ENCODE measurements around the gene ZFP37. TPM values are rescaled to one million over a fixed set of nuclear protein-coding genes. Genes with fewer than 3 reads are reported as not detected.
A peak's percentile ranks its signal among the peaks of the same experiment; 100 is the strongest.
"Not testable (repeated sequence)": the region's sequence is repeated elsewhere in the genome, so short reads cannot be mapped to it uniquely, and the experiment has no call there.

Gene ZFP37
- total RNA-seq, result 0.64 and 1.1 TPM in 2 replicates

DNA sequence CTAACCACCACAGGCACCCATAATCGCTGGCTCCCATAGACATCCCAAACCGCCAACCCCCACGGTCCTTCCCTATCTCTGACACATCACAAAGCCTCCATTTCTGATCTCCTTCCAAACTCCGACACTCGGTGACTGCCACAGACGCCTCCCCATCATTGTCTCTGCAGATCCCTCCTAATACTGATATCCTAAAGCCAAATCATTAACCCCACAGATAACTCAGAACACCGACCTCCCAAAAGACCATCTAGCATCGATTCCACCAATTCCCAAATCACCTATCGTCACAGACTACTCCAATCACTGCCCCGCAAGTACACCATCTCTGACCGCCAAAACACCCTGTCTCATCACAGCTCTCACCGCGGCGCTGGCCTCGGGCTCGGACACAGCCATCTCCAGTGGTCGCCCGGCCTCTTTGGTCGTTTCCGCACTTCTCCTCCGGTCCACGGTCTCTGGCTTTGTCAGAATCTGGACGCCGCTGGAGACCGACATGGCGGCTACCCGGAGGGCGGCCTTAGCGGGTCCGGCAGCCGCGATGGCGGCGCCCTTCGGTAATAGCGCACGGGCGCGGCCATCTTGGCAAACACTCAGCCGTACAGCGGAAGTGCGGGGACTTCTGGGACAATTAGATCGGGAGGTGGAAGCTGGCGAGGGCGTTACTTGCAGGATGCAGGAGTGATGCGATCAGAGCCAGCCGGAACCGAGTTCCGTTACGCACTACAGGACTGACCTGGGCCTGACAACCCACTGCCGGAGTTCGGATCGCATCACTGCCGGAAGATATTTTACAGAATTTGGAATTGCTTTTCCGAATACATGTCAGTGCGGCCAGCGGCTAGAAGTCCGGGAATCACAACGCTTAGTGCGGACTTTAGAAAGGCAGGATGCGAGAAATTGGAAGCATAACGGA lies at the start of gene ZFP37:
Gene ZFP37 (minus strand): TSS at position 534 of the 916 bp plus-strand sequence. CDS start 36 bp downstream, at position 498.
- DNase-seq (ENCODE audit: extremely low read depth, low read depth, low spot score), result peak; percentile 74

DNA sequence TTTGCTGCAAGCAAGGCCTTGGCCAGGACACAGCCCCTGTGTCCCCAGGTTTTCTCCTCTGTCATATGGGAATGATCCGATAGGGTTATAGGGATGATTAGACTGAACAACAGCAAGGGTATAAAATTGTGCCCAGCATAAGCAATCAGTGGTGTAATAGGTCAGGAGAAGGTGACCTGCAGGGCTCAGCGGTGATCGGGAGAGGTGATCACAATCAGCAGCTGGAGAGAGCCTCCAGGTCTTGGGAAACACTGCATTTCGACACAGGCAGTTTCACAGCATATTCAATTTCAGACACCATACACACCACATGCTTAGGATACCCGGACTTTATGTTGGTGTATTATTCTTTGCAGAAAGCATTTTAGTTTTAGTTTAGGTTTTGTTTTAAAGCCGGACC lies 48.8 kb upstream of the ZFP37 start:
- not testable (repeated sequence) for DNase-seq (ENCODE audit: extremely low read depth, low read depth, low spot score)

DNA sequence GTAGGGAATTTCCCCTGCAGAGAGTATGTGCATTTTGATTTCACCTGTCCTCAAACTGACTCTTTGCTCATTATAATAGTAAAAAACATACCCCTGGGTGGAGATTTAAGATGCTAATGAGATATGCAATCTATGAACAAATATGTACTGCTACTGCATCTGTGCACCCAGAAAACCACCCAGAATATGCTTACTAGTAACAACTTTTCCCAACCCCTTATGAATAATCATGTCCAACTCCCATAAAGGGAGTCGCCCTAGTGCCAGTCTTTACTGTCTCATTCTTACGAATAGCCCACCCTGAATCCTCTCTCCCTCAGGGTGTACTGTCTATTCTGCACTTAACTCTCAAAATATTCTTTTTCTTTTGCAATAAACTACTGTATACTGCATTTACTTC lies 39.0 kb upstream of the ZFP37 start:
- no peak for DNase-seq (ENCODE audit: extremely low read depth, low read depth, low spot score)

DNA sequence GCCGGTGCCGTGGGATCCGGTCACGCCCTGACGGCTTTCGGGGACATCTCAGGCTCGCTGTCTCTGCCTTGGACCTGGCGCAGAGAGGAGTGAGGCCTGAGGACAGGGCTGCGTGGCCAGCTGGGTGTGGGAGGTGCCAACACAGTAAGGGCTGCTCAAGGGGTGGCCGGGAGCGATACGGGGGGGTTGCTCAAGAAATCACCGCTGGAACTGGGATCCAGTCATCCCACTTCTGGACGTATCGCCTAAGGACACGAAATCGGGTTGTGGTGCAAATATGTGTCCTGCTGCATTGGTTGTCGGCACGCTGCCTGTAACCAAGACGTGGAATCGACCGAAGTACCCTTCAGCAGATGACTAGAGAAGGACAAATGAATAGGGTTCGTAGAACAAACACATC lies 33.4 kb upstream of the ZFP37 start:
- DNase-seq (ENCODE audit: extremely low read depth, low read depth, low spot score), result not testable (repeated sequence)

- not testable (repeated sequence) for DNase-seq (ENCODE audit: extremely low read depth, low read depth, low spot score)
These were observed 32.6 kb upstream of the ZFP37 start for GRCh38 chr9:113089143-113089505.

DNA sequence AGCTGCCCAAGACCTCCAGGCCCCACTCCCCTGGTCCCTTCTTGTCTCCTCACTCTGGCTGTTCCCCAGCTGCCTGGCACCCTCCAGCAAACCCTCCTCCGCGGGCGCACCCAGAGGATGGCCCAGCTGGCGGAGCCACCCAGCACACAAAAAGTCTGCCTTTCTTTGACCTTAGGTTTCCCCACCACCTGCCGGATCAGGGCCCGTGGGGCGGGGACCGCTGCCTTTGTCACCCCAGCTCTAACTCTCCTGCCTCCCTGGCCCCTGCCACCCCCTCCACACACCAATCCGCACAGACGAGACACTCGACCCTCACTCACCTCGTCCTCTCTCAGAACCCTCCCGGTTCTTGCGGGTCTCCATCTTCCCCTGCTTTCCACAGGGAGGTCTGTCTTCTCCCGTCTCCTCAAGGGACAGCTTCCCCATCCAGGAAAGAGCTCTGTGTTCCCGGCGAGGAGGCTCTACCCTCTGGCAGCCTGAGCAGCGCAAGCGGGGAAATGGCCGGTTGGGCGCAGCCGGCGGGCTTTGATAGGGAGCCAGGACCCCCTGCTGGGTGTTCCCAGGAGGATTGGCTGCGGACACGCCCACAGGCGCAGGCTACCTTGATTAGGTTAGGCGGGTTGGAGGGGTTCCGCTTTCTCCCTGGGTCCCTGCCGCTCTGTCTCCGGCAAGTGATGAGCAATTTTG lies 32.1 kb upstream of the ZFP37 start:
- not testable (repeated sequence) for DNase-seq (ENCODE audit: extremely low read depth, low read depth, low spot score)

DNA sequence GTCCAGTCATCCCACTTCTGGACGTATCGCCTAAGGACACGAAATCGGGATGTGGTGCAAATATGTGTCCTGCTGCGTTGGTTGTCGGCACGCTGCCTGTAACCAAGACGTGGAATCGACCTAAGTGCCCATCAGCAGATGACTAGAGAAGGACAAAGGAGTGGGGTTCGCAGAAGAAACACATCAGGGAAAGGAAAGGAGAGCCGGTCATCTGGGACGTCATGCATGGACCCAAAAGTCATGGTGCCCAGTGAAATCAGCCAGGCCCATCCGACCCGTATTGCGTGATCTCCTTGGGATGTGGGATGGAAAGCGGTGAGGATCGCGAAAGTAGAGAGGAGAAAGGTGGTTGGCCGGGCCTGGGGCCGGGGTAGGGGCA lies 6.4 kb upstream of the ZFP37 start:
- not testable (repeated sequence) for DNase-seq (ENCODE audit: extremely low read depth, low read depth, low spot score)

GRCh38 chr9:113062256-113062931 lies 5.9 kb upstream of the ZFP37 start:
- DNase-seq (ENCODE audit: extremely low read depth, low read depth, low spot score), result not testable (repeated sequence)

- DNase-seq (ENCODE audit: extremely low read depth, low read depth, low spot score), result not testable (repeated sequence)
These were observed 4.7 kb upstream of the ZFP37 start for GRCh38 chr9:113061072-113061850.

DNA sequence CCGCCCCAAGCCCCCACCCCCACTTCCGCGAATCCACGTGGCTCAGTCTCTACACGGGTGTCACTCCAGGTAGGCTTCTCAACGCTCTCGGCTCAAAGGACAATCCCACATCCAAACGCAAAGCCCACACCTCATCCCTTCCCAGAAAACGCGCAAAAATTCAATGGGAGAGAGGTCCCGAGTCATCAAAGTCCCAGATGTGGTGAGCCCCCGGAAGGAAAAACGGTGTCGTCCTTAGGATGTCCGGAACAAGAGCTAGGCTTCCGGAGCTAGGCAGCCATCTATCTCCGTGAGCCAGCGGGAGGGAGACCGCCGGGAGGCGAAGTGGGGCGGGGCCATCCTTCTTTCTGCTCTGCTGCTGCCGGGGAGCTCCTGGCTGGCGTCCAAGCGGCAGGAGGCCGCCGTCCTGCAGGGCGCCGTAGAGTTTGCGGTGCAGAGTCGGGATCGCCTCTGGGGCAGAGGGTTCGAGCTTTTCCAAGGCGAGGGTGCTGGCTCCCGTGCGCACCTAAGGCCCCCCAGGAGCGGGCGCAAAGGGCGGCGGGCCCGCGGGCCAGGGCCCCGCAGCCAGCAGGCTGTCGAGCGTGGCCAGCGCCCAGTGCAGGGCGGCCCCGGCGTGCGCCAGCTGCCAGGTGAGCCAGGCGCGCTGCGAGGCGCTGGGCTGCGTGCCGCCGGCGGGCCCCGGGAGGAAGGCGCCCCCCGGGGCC lies 3.2 kb upstream of the ZFP37 start:
- DNase-seq (ENCODE audit: extremely low read depth, low read depth, low spot score), result not testable (repeated sequence)

DNA sequence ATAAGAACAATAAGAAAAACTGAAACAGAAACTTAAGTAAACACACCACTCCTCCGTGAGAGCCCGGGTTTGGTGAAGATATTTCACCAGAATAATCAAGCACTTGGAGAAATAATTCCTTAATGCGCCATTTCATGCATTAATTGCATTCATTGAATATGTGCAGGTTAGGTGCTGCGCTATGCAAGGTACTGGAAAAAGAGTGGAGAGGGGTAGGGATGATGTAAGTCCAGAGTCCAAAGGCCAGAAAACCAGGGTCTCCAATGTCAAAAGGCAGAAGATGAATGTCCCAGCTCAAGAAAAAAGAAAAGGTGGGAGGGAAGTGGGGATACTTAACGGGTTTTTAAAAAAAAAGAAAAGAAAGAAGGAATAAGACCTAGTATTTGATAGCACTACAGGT lies 669 bp upstream of the ZFP37 start:
- DNase-seq (ENCODE audit: extremely low read depth, low read depth, low spot score), result no peak

DNA sequence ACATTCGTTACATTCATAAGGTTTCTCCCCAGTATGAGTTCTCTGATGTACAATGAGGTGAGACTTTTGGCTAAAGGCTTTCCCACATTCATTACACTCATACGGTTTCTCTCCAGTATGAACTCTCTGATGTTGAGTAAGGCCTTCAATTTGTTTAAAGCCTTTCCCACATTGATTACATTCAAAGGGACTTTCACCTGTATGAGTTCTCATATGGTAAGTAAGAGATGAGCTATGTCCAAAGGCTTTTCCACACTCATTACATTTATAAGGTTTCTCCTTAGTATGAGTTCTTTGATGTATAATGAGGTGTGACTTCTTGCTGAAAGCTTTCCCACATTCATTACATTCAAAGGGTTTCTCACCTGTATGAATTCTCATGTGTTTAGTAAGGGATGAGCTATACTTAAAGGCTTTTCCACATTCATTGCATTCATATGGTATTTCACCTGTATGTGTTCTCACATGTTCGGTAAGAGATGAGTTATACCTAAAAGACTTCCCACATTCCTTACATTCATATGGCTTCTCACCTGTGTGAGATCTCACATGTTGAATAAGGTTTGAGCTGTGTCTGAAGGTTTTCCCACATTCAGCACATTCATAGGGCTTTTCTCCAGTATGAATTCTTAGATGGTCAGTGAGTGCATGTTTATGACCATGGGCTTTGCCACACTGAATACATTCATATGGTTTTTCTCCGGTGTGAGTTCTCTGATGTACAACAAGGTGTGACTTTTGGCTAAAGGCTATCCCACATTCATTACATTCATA lies 13.5 kb downstream of the ZFP37 start:
- DNase-seq (ENCODE audit: extremely low read depth, low read depth, low spot score), result peak; percentile 2

DNA sequence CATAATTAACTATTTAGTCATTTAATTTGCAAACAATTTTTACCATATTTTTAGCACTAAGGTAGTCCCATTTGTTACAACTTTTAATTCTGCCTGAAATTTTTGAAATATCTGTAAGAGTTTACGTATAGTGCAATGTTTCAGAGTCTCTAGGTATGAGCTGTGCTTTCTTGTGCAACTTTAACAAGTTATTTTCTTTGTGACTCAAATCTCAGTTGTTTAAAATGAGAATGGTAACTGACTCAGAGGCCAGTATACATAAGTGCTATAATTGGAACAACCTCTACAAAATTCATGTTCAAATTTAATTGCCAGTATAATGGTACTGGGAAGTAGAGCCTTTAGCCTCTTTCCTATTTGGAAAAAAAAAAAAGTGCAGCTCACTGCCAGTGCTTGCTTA lies 30.3 kb downstream of the ZFP37 start:
- no peak for DNase-seq (ENCODE audit: extremely low read depth, low read depth, low spot score)

DNA sequence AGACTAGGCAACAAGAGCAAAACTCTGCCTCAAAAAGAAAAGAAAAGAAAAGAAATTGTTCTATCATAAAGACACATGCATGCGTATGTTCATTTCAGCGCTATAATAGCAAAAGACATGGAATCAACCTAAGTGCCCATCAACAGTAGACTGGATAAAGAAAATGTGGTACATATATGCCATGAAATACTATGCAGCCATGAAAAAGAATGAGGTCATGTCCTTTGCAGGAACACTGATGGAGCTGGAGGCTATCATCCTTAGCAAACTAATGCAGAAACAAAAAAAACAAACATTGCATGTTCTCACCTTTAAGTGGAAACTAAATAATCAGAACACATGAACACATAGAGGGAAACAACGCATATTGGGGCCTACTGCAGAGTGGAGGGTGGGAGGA lies 38.3 kb downstream of the ZFP37 start:
- DNase-seq (ENCODE audit: extremely low read depth, low read depth, low spot score), result no peak

- DNase-seq (ENCODE audit: extremely low read depth, low read depth, low spot score), result no peak
These were observed 44.0 kb downstream of the ZFP37 start for GRCh38 chr9:113012492-113012891.

DNA sequence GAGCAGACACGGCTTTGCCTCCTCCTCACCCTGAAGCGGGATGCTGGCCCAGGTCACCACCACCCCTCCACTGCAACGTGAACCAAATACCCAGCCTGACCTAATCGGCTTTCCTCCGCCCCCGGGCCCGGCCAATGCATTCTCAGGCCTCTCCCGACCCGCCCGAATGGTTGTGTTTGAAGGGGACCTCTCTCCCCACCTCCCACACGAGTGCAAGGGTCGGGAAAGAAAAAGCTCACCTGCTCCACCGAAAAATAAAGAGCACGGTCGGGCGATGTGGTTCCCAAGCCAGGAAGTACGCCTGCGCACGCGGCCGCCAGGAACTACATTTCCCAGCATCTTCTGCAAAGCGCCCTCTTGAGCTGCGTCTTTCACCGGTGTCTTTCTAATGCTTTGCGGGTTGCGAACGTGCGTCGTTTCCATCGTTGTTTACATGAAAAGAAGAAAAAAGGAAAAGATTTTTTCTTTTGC lies 44.6 kb downstream of the ZFP37 start, which contains the start of gene ZNF883:
Gene ZNF883 (minus strand): TSS at position 282 of the 471 bp plus-strand sequence.
- no peak for DNase-seq (ENCODE audit: extremely low read depth, low read depth, low spot score)

GRCh38 chr9:113005777-113006176 lies 50.7 kb downstream of the ZFP37 start:
- DNase-seq (ENCODE audit: extremely low read depth, low read depth, low spot score), result no peak

DNA sequence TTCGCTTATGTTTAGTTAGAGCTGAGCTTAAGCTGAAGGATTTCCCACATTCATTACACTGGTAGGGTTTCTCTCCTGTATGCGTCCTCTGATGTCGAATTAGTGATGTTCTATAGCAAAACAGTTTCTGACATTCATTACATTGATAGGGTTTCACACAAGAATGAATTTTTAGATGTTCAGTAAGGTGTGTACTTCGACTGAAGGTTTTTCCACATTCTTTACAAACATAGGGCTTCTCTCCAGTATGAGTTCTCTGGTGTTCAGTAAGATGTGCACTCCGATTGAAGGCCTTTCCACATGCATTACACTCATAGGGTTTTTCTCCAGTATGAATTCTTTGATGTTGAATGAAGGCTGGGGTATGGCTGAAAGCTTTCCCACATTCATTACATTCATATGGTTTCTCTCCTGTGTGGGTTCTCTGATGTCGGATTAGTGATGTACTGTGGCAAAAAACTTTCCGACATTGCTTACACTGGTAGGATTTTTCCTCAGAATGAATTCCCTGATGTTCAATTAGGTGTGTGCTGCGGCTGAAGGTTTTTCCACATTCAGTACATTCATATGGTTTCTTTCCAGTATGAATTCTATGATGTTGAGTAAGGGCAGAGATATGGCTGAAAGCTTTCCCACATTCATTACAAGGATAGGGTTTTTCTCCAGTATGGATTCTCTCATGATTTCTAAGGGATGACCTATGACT lies 59.1 kb downstream of the ZFP37 start:
- DNase-seq (ENCODE audit: extremely low read depth, low read depth, low spot score), result no peak
